ENCODE results near the gene PKNOX2.

The PKNOX2 gene

GRCh38 chr11:125457814-125458343, 293.3 kb downstream of the PKNOX2 start:
- DNase-seq = no peak

- DNase-seq = no peak
Measured at GRCh38 chr11:125460275-125460674, 295.7 kb downstream of the PKNOX2 start.

- no peak for DNase-seq
Measured at GRCh38 chr11:125463590-125464269, 299.2 kb downstream of the PKNOX2 start.

- no peak for DNase-seq
Measured at GRCh38 chr11:125464270-125464662, 299.7 kb downstream of the PKNOX2 start.

- DNase-seq = no peak
Measured at GRCh38 chr11:125464666-125465065, 300.1 kb downstream of the PKNOX2 start.

- DNase-seq = no peak
Measured at GRCh38 chr11:125465255-125465654, 300.7 kb downstream of the PKNOX2 start.

- no peak for DNase-seq
Measured at GRCh38 chr11:125465701-125466100, 301.1 kb downstream of the PKNOX2 start.

GRCh38 chr11:125468025-125468424, 303.5 kb downstream of the PKNOX2 start:
- DNase-seq = no peak

- no peak for DNase-seq
Measured at GRCh38 chr11:125468852-125469251, 304.3 kb downstream of the PKNOX2 start.

- no peak for DNase-seq
Measured at GRCh38 chr11:125470355-125470754, 305.8 kb downstream of the PKNOX2 start.

GRCh38 chr11:125476721-125477120, 312.2 kb downstream of the PKNOX2 start:
- DNase-seq = no peak

GRCh38 chr11:125479137-125479536, 314.6 kb downstream of the PKNOX2 start:
- no peak for DNase-seq

GRCh38 chr11:125481531-125481930, 317.0 kb downstream of the PKNOX2 start:
- DNase-seq = no peak
